Caco-2 (cell line): ENCODE results near the gene ABCA4. TPM values are rescaled to one million over a fixed set of nuclear protein-coding genes. Genes with fewer than 3 reads are reported as not detected.

Experiments
- BruUV-seq: library from RNA; stranded (reverse); fragments of 400-500 nt; replicated peaks from 2 replicates; lab custom pipeline; 2021; lab: Mats Ljungman, UMichigan
- CTCF ChIA-PET: fragments of 300-600 bp; sonication (Branson Sonifier 250); formaldehyde crosslinking; loops from one replicate; lab custom pipeline; 2022; ENCODE audit warnings: antibody characterized with exemption; lab: Charles Lee
- POLR2A ChIA-PET: fragments of 300-600 bp; sonication (Branson Sonifier 250); formaldehyde crosslinking; loops from one replicate; lab custom pipeline; 2022; ENCODE audit warnings: antibody characterized with exemption; lab: Charles Lee
- DNase-seq, 2 experiments: peaks; one replicate each; pipeline versions ENCODE4 v3.0.0 to v3.0.0-alpha.2; 2020 to 2022
- H3K27me3 ChIP-seq: replicated peaks from 2 replicates; pipeline ENCODE4 v1.6.0; 2011; ENCODE audit warnings: low read length; ENCODE audit not compliant: control insufficient read depth, insufficient read depth
- H3K36me3 ChIP-seq: 2 replicates; pipeline ENCODE4 v1.5.1; 2011; ENCODE audit warnings: low read length; ENCODE audit not compliant: control insufficient read depth, insufficient read depth
- H3K4me1 ChIP-seq: fragments of 250-450 bp; sonication (Bioruptor Pico); 2 replicates; pipeline ENCODE4 v1.5.1; 2020; ENCODE audit warnings: mild to moderate bottlenecking
- H3K4me3 ChIP-seq: 2 replicates; pipeline ENCODE4 v1.5.1; 2011; ENCODE audit warnings: low read depth, mild to moderate bottlenecking, control low read depth, low read length
- H3K9me3 ChIP-seq: fragments of 250-450 bp; sonication (Bioruptor Pico); 2 replicates; pipeline ENCODE4 v1.5.1; 2020; ENCODE audit warnings: mild to moderate bottlenecking, moderate library complexity
- H3K27ac Mint-ChIP-seq: one replicate; pipeline ENCODE4 v1.8.0; 2022; ENCODE audit warnings: mixed read lengths; ENCODE audit not compliant: unreplicated experiment
- H3K27me3 Mint-ChIP-seq: one replicate; pipeline ENCODE4 v1.8.0; 2022; ENCODE audit warnings: mixed read lengths; ENCODE audit not compliant: insufficient read depth, unreplicated experiment
- H3K36me3 Mint-ChIP-seq: one replicate; pipeline ENCODE4 v1.8.0; 2022; ENCODE audit warnings: mild to moderate bottlenecking, mixed read lengths; ENCODE audit not compliant: insufficient read depth, unreplicated experiment
- H3K4me1 Mint-ChIP-seq: one replicate; pipeline ENCODE4 v1.8.0; 2022; ENCODE audit warnings: low read depth, mixed read lengths; ENCODE audit not compliant: unreplicated experiment
- H3K4me3 Mint-ChIP-seq: one replicate; pipeline ENCODE4 v1.8.0; 2022; ENCODE audit warnings: mild to moderate bottlenecking, moderate library complexity, mixed read lengths; ENCODE audit not compliant: unreplicated experiment
- H3K9me3 Mint-ChIP-seq: one replicate; pipeline ENCODE4 v1.8.0; 2022; ENCODE audit warnings: mixed read lengths; ENCODE audit not compliant: unreplicated experiment
- CTCF ChIP-seq, 2 experiments: fragments of 200-600 bp in 1 of 2; IDR thresholded peaks; 1 replicate in 1 of 2; 2 replicates in 1 of 2; pipeline versions ENCODE4 v1.5.1 to v1.8.0; 2011 to 2022; ENCODE audit warnings: antibody characterized with exemption in 1 of 2, control low read depth in 1 of 2, inconsistent platforms in 1 of 2, low read depth in 1 of 2, low read length in 1 of 2, mild to moderate bottlenecking in 1 of 2, moderate library complexity in 1 of 2; ENCODE audit not compliant: insufficient read depth in 1 of 2, severe bottlenecking in 1 of 2, unreplicated experiment in 1 of 2
- intact Hi-C: fragments of 100-400 bp; cut with micrococcal nuclease; formaldehyde crosslinking; loops from one replicate; pipeline ENCODE4 v1.10.0; 2022; ENCODE audit not compliant: unreplicated experiment
- total RNA-seq: library from RNA; stranded (reverse); gene quantifications from 2 replicates; pipeline ENCODE4 v1.2.3, GENCODE V29; 2022

ABCA4 gene
- total RNA-seq, 1 experiment from 2014 or later = 1.8 TPM

- DNase-seq = no peak
- intact Hi-C loops = no loop called here
- Mint-ChIP-seq H3K27me3 (no peaks in the 10 kb centered on the region), H3K4me3 (no peak overlapping the region), H3K36me3 (no peaks in the 10 kb centered on the region), H3K9me3 (no peaks in the 10 kb centered on the region), H3K27ac (no peak overlapping the region), H3K4me1 (peaks cover 17% of the 10 kb centered on the region)
- Histone ChIP-seq H3K27me3 (no peaks in the 10 kb centered on the region), H3K4me1 (peaks cover 34% of the 10 kb centered on the region), H3K4me3 (no peak overlapping the region), H3K36me3 (no peaks in the 10 kb centered on the region), H3K9me3 (no peaks in the 10 kb centered on the region)
- POLR2A ChIA-PET = interaction anchor here (1.0 kb wide), 1 partner anchor 20 kb away, joined by 3 read pairs; no protein-coding TSS in a partner anchor
- no TSS peak for BruUV-seq
- CTCF ChIA-PET = no interaction called here
- no peak for TF ChIP-seq CTCF (IDR thresholded peaks at IDR 0.05; ENCODE audit: insufficient read depth in 1 of 2, low read depth in 1 of 2, low read length in 1 of 2, severe bottlenecking in 1 of 2, unreplicated experiment in 1 of 2)
Measured at GRCh38 chr1:94098585-94099111, 22.3 kb downstream of the ABCA4 start.

GRCh38 chr1:94096797-94097549 lies 24.0 kb downstream of the ABCA4 start:
- no peak for TF ChIP-seq CTCF (IDR thresholded peaks at IDR 0.05; ENCODE audit: insufficient read depth in 1 of 2, low read depth in 1 of 2, low read length in 1 of 2, severe bottlenecking in 1 of 2, unreplicated experiment in 1 of 2)
- H3K4me1 Mint-ChIP-seq = peaks cover 10% of the 10 kb centered on the region

GRCh38 chr1:94095744-94096469 lies 25.0 kb downstream of the ABCA4 start:
- peaks cover 7% of the 10 kb centered on the region for H3K4me1 Mint-ChIP-seq
- intact Hi-C loops = no loop called here

More at GRCh38 chr1:94096797-94097549, 24.0 kb downstream of the ABCA4 start:
- Histone ChIP-seq H3K9me3 (no peaks in the 10 kb centered on the region), H3K27me3 (no peaks in the 10 kb centered on the region), H3K36me3 (no peaks in the 10 kb centered on the region), H3K4me3 (no peak overlapping the region), H3K4me1 (peaks cover 30% of the 10 kb centered on the region)
- H3K27ac Mint-ChIP-seq = no peak overlapping the region
- H3K9me3 Mint-ChIP-seq = no peaks in the 10 kb centered on the region
- ChIA-PET POLR2A (no interaction called here), CTCF (no interaction called here)
- no peak for DNase-seq
- no peak overlapping the region for H3K4me3 Mint-ChIP-seq
- intact Hi-C loops = no loop called here
- no TSS peak for BruUV-seq
- H3K27me3 Mint-ChIP-seq = no peaks in the 10 kb centered on the region
- no peaks in the 10 kb centered on the region for H3K36me3 Mint-ChIP-seq

More at GRCh38 chr1:94095744-94096469, 25.0 kb downstream of the ABCA4 start:
- no peak overlapping the region for H3K27ac Mint-ChIP-seq
- CTCF ChIA-PET = interaction anchor here (0.6 kb wide), 1 partner anchor 1243 kb away, joined by 3 read pairs; no protein-coding TSS in a partner anchor
- no TSS peak for BruUV-seq
- H3K36me3 Mint-ChIP-seq = no peaks in the 10 kb centered on the region
- Histone ChIP-seq H3K36me3 (no peaks in the 10 kb centered on the region), H3K4me3 (no peak overlapping the region), H3K9me3 (no peaks in the 10 kb centered on the region), H3K27me3 (no peaks in the 10 kb centered on the region), H3K4me1 (peaks cover 19% of the 10 kb centered on the region)
- no peak for TF ChIP-seq CTCF (IDR thresholded peaks at IDR 0.05; ENCODE audit: insufficient read depth in 1 of 2, low read depth in 1 of 2, low read length in 1 of 2, severe bottlenecking in 1 of 2, unreplicated experiment in 1 of 2)
- H3K9me3 Mint-ChIP-seq = no peaks in the 10 kb centered on the region
- no peaks in the 10 kb centered on the region for H3K27me3 Mint-ChIP-seq
- DNase-seq = no peak
- H3K4me3 Mint-ChIP-seq = no peak overlapping the region
- POLR2A ChIA-PET = no interaction called here
